ENCODE measurements around the gene MGAT3.
A peak's percentile ranks its signal among the peaks of the same experiment; 100 is the strongest.

MGAT3 gene

DNA sequence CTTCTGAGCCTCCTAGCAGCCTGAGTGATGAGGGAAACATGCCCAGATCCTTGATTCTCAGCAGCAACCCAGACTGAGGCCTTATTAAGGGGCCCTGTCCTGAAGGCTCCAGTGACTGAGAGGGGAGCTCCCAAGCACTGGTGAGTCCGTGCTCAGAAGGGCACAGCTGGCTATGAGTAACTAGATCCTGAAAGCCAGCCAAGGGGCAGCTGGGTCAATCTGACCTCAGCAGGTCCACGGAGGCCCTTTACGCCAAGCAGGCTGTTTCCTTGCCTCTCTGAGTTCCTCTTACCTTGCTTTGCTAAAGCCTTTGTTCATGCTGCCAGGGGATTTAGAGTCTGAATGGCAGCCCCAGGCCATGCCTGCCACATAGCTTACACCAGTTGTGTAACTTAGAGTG lies 26.0 kb downstream of the MGAT3 start:
- H3K4me3 ChIP-seq (ENCODE audit: low read length) = no peak overlapping the region
- no peak for DNase-seq (ENCODE audit: low read depth)
- TF ChIP-seq CTCF (conservative IDR thresholded peaks at IDR 0.05; ENCODE audit: low read length) = no peak

DNA sequence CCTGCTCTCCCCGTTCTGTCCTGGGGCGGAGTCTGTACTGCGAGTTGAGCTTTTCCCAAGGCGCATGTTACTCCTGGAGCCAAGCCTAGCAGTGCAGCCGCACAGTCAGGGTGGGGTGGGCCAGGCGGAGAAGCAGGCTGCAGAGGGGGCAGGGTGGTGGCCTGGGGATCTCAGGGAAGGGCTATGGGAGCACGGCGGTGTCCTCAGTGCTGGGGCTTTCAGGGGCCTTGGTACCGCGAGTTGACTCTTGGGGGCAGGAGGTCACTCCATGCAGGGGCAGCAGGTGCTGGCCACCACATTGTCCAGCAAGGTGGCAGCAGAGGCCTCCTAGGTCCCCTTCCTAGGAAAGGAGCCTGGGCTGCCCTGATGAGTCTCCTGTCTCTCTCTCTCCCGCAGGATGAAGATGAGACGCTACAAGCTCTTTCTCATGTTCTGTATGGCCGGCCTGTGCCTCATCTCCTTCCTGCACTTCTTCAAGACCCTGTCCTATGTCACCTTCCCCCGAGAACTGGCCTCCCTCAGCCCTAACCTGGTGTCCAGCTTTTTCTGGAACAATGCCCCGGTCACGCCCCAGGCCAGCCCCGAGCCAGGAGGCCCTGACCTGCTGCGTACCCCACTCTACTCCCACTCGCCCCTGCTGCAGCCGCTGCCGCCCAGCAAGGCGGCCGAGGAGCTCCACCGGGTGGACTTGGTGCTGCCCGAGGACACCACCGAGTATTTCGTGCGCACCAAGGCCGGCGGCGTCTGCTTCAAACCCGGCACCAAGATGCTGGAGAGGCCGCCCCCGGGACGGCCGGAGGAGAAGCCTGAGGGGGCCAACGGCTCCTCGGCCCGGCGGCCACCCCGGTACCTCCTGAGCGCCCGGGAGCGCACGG lies 30.4 kb downstream of the MGAT3 start:
- no peak for TF ChIP-seq CTCF (conservative IDR thresholded peaks at IDR 0.05; ENCODE audit: low read length)
- DNase-seq (ENCODE audit: low read depth) = no peak
- H3K4me3 ChIP-seq (ENCODE audit: low read length) = no peak overlapping the region

DNA sequence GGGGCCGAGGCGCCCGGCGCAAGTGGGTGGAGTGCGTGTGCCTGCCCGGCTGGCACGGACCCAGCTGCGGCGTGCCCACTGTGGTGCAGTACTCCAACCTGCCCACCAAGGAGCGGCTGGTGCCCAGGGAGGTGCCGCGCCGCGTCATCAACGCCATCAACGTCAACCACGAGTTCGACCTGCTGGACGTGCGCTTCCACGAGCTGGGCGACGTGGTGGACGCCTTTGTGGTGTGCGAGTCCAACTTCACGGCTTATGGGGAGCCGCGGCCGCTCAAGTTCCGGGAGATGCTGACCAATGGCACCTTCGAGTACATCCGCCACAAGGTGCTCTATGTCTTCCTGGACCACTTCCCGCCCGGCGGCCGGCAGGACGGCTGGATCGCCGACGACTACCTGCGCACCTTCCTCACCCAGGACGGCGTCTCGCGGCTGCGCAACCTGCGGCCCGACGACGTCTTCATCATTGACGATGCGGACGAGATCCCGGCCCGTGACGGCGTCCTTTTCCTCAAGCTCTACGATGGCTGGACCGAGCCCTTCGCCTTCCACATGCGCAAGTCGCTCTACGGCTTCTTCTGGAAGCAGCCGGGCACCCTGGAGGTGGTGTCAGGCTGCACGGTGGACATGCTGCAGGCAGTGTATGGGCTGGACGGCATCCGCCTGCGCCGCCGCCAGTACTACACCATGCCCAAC lies 31.2 kb downstream of the MGAT3 start:
- no peak for DNase-seq (ENCODE audit: low read depth)
- H3K4me3 ChIP-seq (ENCODE audit: low read length) = no peak overlapping the region
- no peak for TF ChIP-seq CTCF (conservative IDR thresholded peaks at IDR 0.05; ENCODE audit: low read length)

- TF ChIP-seq CTCF (conservative IDR thresholded peaks at IDR 0.05; ENCODE audit: low read length) = no peak
- H3K4me3 ChIP-seq (ENCODE audit: low read length) = no peak overlapping the region
- DNase-seq (ENCODE audit: low read depth) = no peak
Observed at GRCh38 chr22:39488563-39489083, 31.8 kb downstream of the MGAT3 start.

DNA sequence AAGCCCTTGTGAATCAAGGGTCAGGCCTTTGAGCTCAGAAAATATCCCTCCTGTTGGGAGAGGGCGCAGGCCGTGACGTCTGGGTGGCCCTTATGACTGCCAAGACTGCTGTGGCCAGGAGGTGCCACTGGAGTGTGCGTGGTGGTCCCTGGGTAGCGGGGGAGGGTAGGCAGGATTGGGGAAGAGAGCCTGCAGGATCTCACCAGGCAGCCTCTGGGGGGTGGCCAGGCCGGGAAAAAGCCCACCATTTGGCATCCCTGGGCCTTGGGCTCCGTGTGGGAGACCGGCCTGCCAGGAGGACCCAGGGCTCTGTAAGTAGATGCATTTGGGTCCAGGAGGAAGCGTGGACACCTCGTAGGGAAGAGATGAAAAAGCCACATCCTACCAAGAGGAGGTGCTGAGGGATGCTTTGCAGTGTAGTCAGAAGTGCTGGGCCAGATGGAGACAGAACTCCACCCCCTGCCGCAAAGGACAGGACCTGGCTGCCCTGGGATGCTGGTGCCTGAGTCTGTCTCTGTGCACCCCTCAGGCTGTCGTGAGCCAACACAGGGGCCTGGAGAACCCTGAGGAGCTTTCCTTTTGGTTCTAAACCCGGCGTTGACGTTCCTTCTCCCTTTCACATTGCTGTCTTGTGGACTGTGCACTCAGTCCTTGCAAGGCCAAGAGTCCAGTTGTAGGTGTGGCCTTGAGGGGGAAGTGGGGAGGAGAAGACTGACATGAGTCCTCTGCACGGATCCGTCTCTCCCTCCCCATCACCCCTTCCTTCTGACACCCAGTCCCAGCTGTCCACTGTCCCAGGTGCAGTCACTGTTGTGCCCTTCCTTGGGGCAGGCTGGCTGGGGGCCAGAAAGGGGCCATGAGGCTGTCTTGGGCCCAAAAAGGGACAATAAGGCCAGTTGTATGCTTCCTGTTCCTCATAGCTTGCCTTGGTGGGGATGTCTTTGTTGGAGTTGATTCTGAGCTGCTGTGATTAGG lies 32.6 kb downstream of the MGAT3 start:
- no peak overlapping the region for H3K4me3 ChIP-seq (ENCODE audit: low read length)
- no peak for DNase-seq (ENCODE audit: low read depth)
- no peak for TF ChIP-seq CTCF (conservative IDR thresholded peaks at IDR 0.05; ENCODE audit: low read length)

DNA sequence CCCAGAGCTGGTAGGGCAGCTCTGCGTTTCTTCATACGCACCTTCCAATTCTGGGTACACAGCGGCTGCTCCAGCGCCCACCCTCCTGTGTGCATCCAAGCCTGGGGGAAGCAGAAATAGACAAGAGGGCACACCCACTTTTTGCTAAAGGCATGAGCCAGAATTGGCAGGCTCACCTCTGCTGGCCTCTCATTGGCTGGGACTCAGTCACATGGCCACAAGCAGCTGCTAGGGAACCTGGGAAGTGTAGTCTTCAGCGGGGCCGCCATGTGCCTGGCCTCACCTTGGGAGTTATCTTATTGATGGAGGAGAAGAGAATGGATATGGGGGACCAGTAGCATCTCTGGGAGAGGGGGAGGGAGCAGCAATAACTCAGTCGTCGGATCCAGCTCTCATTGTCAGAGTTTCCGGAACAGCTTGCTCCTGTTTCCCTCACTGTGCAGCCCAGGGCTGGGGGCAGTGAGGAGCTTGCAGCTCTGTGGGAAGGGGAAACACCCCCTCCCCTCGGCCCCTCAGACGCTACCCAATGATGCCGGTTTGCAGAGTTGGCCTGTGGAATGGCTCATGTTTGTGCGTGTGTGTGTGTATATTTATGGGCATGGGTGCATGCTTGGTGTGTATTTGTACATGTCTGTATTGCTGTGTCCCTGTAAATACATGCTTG lies 33.5 kb downstream of the MGAT3 start:
- TF ChIP-seq CTCF (conservative IDR thresholded peaks at IDR 0.05; ENCODE audit: low read length) = no peak
- DNase-seq (ENCODE audit: low read depth) = peak; percentile 70
- no peak overlapping the region for H3K4me3 ChIP-seq (ENCODE audit: low read length)
